ENCODE results near the gene MOCS1.

Gene MOCS1

GRCh38 chr6:39909701-39910100 lies 24.6 kb downstream of the MOCS1 start:
- H3K4me1 ChIP-seq (ENCODE audit: control insufficient read depth, insufficient read depth, low read length) = no peaks in the 10 kb centered on the region
- H3K36me3 ChIP-seq (ENCODE audit: insufficient read depth, low read length) = peaks cover 45% of the 10 kb centered on the region
- no peak overlapping the region for H3K4me2 ChIP-seq (ENCODE audit: low read length)
- H3K9ac ChIP-seq (ENCODE audit: low read depth, low read length) = no peak overlapping the region
- H3K9me3 ChIP-seq (replicated peaks; ENCODE audit: low read length) = no peaks in the 10 kb centered on the region
- H3K4me3 ChIP-seq (ENCODE audit: low read length) = no peak overlapping the region
- H3K27me3 ChIP-seq (ENCODE audit: control insufficient read depth, insufficient read depth, low read length) = no peaks in the 10 kb centered on the region

GRCh38 chr6:39908838-39909583 lies 25.3 kb downstream of the MOCS1 start:
- H3K27me3 ChIP-seq (ENCODE audit: control insufficient read depth, insufficient read depth, low read length) = no peaks in the 10 kb centered on the region
- no peaks in the 10 kb centered on the region for H3K9me3 ChIP-seq (replicated peaks; ENCODE audit: low read length)
- H3K36me3 ChIP-seq (ENCODE audit: insufficient read depth, low read length) = peaks cover 41% of the 10 kb centered on the region
- no peak overlapping the region for H3K9ac ChIP-seq (ENCODE audit: low read depth, low read length)
- H3K4me3 ChIP-seq (ENCODE audit: low read length) = no peak overlapping the region
- H3K4me2 ChIP-seq (ENCODE audit: low read length) = no peak overlapping the region
- H3K4me1 ChIP-seq (ENCODE audit: control insufficient read depth, insufficient read depth, low read length) = no peaks in the 10 kb centered on the region

- Histone ChIP-seq H3K27me3 (ENCODE audit: control insufficient read depth, insufficient read depth, low read length) (no peaks in the 10 kb centered on the region), H3K36me3 (ENCODE audit: insufficient read depth, low read length) (peaks cover 43% of the 10 kb centered on the region), H3K4me1 (ENCODE audit: control insufficient read depth, insufficient read depth, low read length) (no peaks in the 10 kb centered on the region)
Observed at GRCh38 chr6:39907871-39908575, 26.2 kb downstream of the MOCS1 start.

GRCh38 chr6:39906318-39906761 lies 27.9 kb downstream of the MOCS1 start:
- Histone ChIP-seq H3K36me3 (ENCODE audit: insufficient read depth, low read length) (peaks cover 30% of the 10 kb centered on the region), H3K4me2 (ENCODE audit: low read length) (no peak overlapping the region), H3K9ac (ENCODE audit: low read depth, low read length) (no peak overlapping the region), H3K4me1 (ENCODE audit: control insufficient read depth, insufficient read depth, low read length) (no peaks in the 10 kb centered on the region), H3K27me3 (ENCODE audit: control insufficient read depth, insufficient read depth, low read length) (no peaks in the 10 kb centered on the region), H3K4me3 (ENCODE audit: low read length) (no peak overlapping the region), H3K9me3 (replicated peaks; ENCODE audit: low read length) (no peaks in the 10 kb centered on the region)

More at GRCh38 chr6:39907871-39908575, 26.2 kb downstream of the MOCS1 start:
- Histone ChIP-seq H3K9ac (ENCODE audit: low read depth, low read length) (no peak overlapping the region), H3K9me3 (replicated peaks; ENCODE audit: low read length) (no peaks in the 10 kb centered on the region), H3K4me3 (ENCODE audit: low read length) (no peak overlapping the region), H3K4me2 (ENCODE audit: low read length) (no peak overlapping the region)

GRCh38 chr6:39905640-39905975 lies 28.7 kb downstream of the MOCS1 start:
- Histone ChIP-seq H3K36me3 (ENCODE audit: insufficient read depth, low read length) (peaks cover 30% of the 10 kb centered on the region), H3K4me1 (ENCODE audit: control insufficient read depth, insufficient read depth, low read length) (no peaks in the 10 kb centered on the region), H3K9me3 (replicated peaks; ENCODE audit: low read length) (no peaks in the 10 kb centered on the region), H3K27me3 (ENCODE audit: control insufficient read depth, insufficient read depth, low read length) (no peaks in the 10 kb centered on the region), H3K4me2 (ENCODE audit: low read length) (no peak overlapping the region), H3K9ac (ENCODE audit: low read depth, low read length) (no peak overlapping the region), H3K4me3 (ENCODE audit: low read length) (no peak overlapping the region)

- H3K4me1 ChIP-seq (ENCODE audit: control insufficient read depth, insufficient read depth, low read length) = no peaks in the 10 kb centered on the region
- H3K9me3 ChIP-seq (replicated peaks; ENCODE audit: low read length) = no peaks in the 10 kb centered on the region
- H3K36me3 ChIP-seq (ENCODE audit: insufficient read depth, low read length) = peaks cover 31% of the 10 kb centered on the region
- no peak overlapping the region for H3K9ac ChIP-seq (ENCODE audit: low read depth, low read length)
- H3K27me3 ChIP-seq (ENCODE audit: control insufficient read depth, insufficient read depth, low read length) = no peaks in the 10 kb centered on the region
- H3K4me3 ChIP-seq (ENCODE audit: low read length) = no peak overlapping the region
- no peak overlapping the region for H3K4me2 ChIP-seq (ENCODE audit: low read length)
Observed at GRCh38 chr6:39904946-39905639, 29.2 kb downstream of the MOCS1 start.

GRCh38 chr6:39903656-39904055 lies 30.6 kb downstream of the MOCS1 start:
- H3K36me3 ChIP-seq (ENCODE audit: insufficient read depth, low read length) = peaks cover 35% of the 10 kb centered on the region

GRCh38 chr6:39902786-39903465 lies 31.3 kb downstream of the MOCS1 start:
- Histone ChIP-seq H3K4me3 (ENCODE audit: low read length) (no peak overlapping the region), H3K36me3 (ENCODE audit: insufficient read depth, low read length) (peaks cover 33% of the 10 kb centered on the region)

More at GRCh38 chr6:39903656-39904055, 30.6 kb downstream of the MOCS1 start:
- Histone ChIP-seq H3K4me2 (ENCODE audit: low read length) (no peak overlapping the region), H3K9ac (ENCODE audit: low read depth, low read length) (no peak overlapping the region), H3K9me3 (replicated peaks; ENCODE audit: low read length) (no peaks in the 10 kb centered on the region), H3K4me3 (ENCODE audit: low read length) (no peak overlapping the region), H3K27me3 (ENCODE audit: control insufficient read depth, insufficient read depth, low read length) (no peaks in the 10 kb centered on the region), H3K4me1 (ENCODE audit: control insufficient read depth, insufficient read depth, low read length) (no peaks in the 10 kb centered on the region)

GRCh38 chr6:39902136-39902535 lies 32.1 kb downstream of the MOCS1 start:
- no peaks in the 10 kb centered on the region for H3K9me3 ChIP-seq (replicated peaks; ENCODE audit: low read length)
- no peaks in the 10 kb centered on the region for H3K27me3 ChIP-seq (ENCODE audit: control insufficient read depth, insufficient read depth, low read length)
- H3K4me3 ChIP-seq (ENCODE audit: low read length) = no peak overlapping the region
- no peak overlapping the region for H3K9ac ChIP-seq (ENCODE audit: low read depth, low read length)
- no peak overlapping the region for H3K4me2 ChIP-seq (ENCODE audit: low read length)
- H3K4me1 ChIP-seq (ENCODE audit: control insufficient read depth, insufficient read depth, low read length) = no peaks in the 10 kb centered on the region
- peaks cover 37% of the 10 kb centered on the region for H3K36me3 ChIP-seq (ENCODE audit: insufficient read depth, low read length)

More at GRCh38 chr6:39902786-39903465, 31.3 kb downstream of the MOCS1 start:
- Histone ChIP-seq H3K4me2 (ENCODE audit: low read length) (no peak overlapping the region), H3K4me1 (ENCODE audit: control insufficient read depth, insufficient read depth, low read length) (no peaks in the 10 kb centered on the region), H3K9ac (ENCODE audit: low read depth, low read length) (no peak overlapping the region), H3K9me3 (replicated peaks; ENCODE audit: low read length) (no peaks in the 10 kb centered on the region), H3K27me3 (ENCODE audit: control insufficient read depth, insufficient read depth, low read length) (no peaks in the 10 kb centered on the region)

- Histone ChIP-seq H3K9ac (ENCODE audit: low read depth, low read length) (no peak overlapping the region), H3K4me3 (ENCODE audit: low read length) (no peak overlapping the region), H3K27me3 (ENCODE audit: control insufficient read depth, insufficient read depth, low read length) (no peaks in the 10 kb centered on the region), H3K36me3 (ENCODE audit: insufficient read depth, low read length) (peaks cover 34% of the 10 kb centered on the region), H3K9me3 (replicated peaks; ENCODE audit: low read length) (no peaks in the 10 kb centered on the region), H3K4me1 (ENCODE audit: control insufficient read depth, insufficient read depth, low read length) (no peaks in the 10 kb centered on the region), H3K4me2 (ENCODE audit: low read length) (no peak overlapping the region)
Observed at GRCh38 chr6:39901670-39902069, 32.6 kb downstream of the MOCS1 start.

GRCh38 chr6:39901116-39901655 lies 33.1 kb downstream of the MOCS1 start:
- H3K4me2 ChIP-seq (ENCODE audit: low read length) = no peak overlapping the region
- H3K36me3 ChIP-seq (ENCODE audit: insufficient read depth, low read length) = peaks cover 35% of the 10 kb centered on the region
- no peaks in the 10 kb centered on the region for H3K27me3 ChIP-seq (ENCODE audit: control insufficient read depth, insufficient read depth, low read length)
- no peaks in the 10 kb centered on the region for H3K4me1 ChIP-seq (ENCODE audit: control insufficient read depth, insufficient read depth, low read length)
- H3K9me3 ChIP-seq (replicated peaks; ENCODE audit: low read length) = no peaks in the 10 kb centered on the region
- H3K4me3 ChIP-seq (ENCODE audit: low read length) = no peak overlapping the region
- H3K9ac ChIP-seq (ENCODE audit: low read depth, low read length) = no peak overlapping the region

Data from skeletal muscle satellite cell (primary cell).